Upper lobe of right lung (tissue), 1 donor: ENCODE results near the gene ENOX1. TPM values are rescaled to one million over a fixed set of nuclear protein-coding genes. Genes with fewer than 3 reads are reported as not detected.

Experiments used
- ATAC-seq: fragments of 200-7000 bp; cut with Tn5 transposase; one replicate; pipeline ENCODE4 v1.9.1; 2020; ENCODE audit warnings: mild to moderate bottlenecking, moderate library complexity
- DNase-seq: peaks from one replicate; pipeline ENCODE4 v3.0.0-alpha.2; 2020
- H3K27ac ChIP-seq: fragments of 200-600 bp; one replicate; pipeline ENCODE4 v1.8.0; 2022
- H3K27me3 ChIP-seq: fragments of 200-600 bp; one replicate; pipeline ENCODE4 v1.8.0; 2022; ENCODE audit warnings: mild to moderate bottlenecking
- H3K36me3 ChIP-seq: fragments of 200-600 bp; one replicate; pipeline ENCODE4 v1.8.0; 2022
- H3K4me1 ChIP-seq: fragments of 200-600 bp; one replicate; pipeline ENCODE4 v1.8.0; 2022
- H3K4me3 ChIP-seq: fragments of 200-600 bp; one replicate; pipeline ENCODE4 v1.8.0; 2022; ENCODE audit warnings: mild to moderate bottlenecking
- H3K9me3 ChIP-seq: fragments of 200-600 bp; one replicate; pipeline ENCODE4 v1.8.0; 2022
- CTCF ChIP-seq: fragments of 200-600 bp; IDR thresholded peaks from one replicate; pipeline ENCODE4 v1.8.0; 2022; ENCODE audit warnings: antibody characterized with exemption
- intact Hi-C: fragments of 100-400 bp; cut with DNase I; formaldehyde crosslinking; loops from one replicate; pipeline ENCODE4 v1.11.0; 2022
- total RNA-seq: library from RNA; stranded (reverse); fragmentation: NEBNext Ultra II Directional; extraction: Animal tissue kit (Norgen Biotek cat#: 25700); gene quantifications from one replicate; pipeline ENCODE4 v1.2.1, GENCODE V29; 2021
- donor health status: DM: no; HTN: yes; CAD: no; lungs with severe emphysema.

The ENOX1 gene
- total RNA-seq, 1 donor from 2014 or later, result 0.69 TPM

GRCh38 chr13:43794416-43794815, 7.6 kb upstream of the ENOX1 start:
- intact Hi-C loops, result no loop called here

DNA sequence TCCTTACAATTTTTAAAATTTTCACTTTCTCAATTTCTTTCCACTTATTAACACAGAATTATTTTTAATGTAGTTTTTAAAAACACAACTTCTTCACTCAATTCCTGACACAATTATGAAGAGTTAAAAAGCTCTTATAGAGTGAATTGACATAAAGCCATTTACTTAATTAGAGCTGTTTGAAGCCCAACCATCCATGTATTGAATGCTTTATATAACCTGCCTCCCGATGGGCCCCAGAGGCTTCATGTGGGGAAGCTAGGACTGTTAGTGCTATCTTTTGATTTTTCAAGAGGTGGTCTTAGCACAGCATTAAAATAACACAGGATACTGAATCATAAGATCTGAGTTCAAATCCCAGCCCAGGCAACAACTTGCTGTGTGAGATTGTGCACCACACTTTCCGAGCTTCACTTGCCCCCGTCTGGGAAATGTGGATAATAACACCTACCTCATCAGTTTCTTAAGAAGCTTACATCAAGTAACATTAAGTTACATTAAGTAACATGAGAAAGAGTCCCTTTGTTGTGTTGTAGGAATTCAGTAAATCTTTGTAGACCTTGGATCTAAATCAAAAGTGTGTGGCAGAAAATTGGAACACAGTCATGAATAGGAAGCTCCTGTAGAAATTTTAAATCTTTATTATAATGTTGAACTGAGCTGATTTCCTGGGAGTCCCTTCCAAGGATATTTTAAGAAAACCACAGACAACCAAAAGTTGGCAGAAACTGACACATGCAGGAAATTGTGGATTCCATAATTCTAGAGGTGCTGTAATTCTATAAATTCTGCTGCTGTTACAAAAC, 5.5 kb upstream of the ENOX1 start:
- Histone ChIP-seq H3K36me3 (no peaks in the 10 kb centered on the region), H3K4me1 (peaks cover 6% of the 10 kb centered on the region), H3K9me3 (no peaks in the 10 kb centered on the region), H3K4me3 (no peak overlapping the region), H3K27me3 (peaks cover 21% of the 10 kb centered on the region), H3K27ac (no peak overlapping the region)
- intact Hi-C loops, result no loop called here
- no peak for TF ChIP-seq CTCF
- DNase-seq (no peak), ATAC-seq (no peak)

More at GRCh38 chr13:43794416-43794815, 7.6 kb upstream of the ENOX1 start:
- Histone ChIP-seq H3K27me3 (peaks cover under 1% of the 10 kb centered on the region), H3K27ac (no peak overlapping the region), H3K4me1 (no peaks in the 10 kb centered on the region), H3K36me3 (no peaks in the 10 kb centered on the region), H3K9me3 (no peaks in the 10 kb centered on the region), H3K4me3 (no peak overlapping the region)
- ATAC-seq (no peak), DNase-seq (no peak)
- TF ChIP-seq CTCF, result no peak

DNA sequence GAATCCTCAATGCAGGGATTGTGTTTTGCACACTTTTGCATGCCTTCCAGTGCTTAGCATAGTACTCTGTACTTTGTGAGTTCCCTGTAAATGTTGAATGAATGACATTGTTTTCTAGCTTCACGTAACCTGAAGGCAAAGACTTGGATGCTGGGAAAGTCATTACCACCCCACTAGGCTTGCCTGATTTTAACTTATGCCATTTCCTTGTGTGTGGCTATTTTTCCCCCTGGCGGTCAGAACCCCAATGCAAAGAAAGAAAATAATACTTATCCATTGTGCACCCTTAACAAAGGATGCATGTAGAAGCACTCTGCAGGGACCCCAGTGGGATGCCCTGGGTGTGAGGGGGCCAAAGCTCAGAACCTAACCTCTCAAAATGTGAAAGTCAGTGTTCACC, 1.2 kb upstream of the ENOX1 start:
- no peaks in the 10 kb centered on the region for H3K36me3 ChIP-seq
- H3K27me3 ChIP-seq, result peaks cover 36% of the 10 kb centered on the region
- H3K9me3 ChIP-seq, result no peaks in the 10 kb centered on the region
- peaks cover 22% of the 10 kb centered on the region for H3K4me1 ChIP-seq
- H3K27ac ChIP-seq, result no peak overlapping the region
- peak; percentile 23 for TF ChIP-seq CTCF
- DNase-seq (no peak), ATAC-seq (no peak)
- intact Hi-C loops, result no loop called here
- peak overlapping the region; percentile 55 for H3K4me3 ChIP-seq

DNA sequence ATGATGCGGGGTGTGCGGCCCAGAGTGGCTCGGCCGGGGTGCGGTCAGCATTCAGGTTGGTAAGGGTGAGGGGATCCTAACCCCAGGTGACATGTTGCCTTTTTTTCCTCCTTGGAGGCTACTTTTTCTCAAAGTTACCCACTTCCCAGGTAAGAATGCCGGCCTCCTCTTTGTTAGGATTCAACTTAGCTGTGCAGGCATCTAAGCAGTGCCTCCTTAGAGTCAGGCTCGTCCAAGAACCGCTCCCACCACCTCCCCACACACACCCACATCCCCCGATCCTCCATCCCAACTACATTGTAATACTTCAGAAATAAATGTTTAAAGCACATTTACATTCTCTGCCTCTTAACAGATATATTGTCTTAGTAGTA, 733 bp upstream of the ENOX1 start:
- peaks cover 22% of the 10 kb centered on the region for H3K4me1 ChIP-seq
- intact Hi-C loops, result no loop called here
- no peak for TF ChIP-seq CTCF
- H3K36me3 ChIP-seq, result no peaks in the 10 kb centered on the region
- no peaks in the 10 kb centered on the region for H3K9me3 ChIP-seq
- H3K4me3 ChIP-seq, result peak overlapping the region; percentile 55
- DNase-seq, result no peak
- H3K27me3 ChIP-seq, result peaks cover 36% of the 10 kb centered on the region
- H3K27ac ChIP-seq, result no peak overlapping the region
- ATAC-seq, result no peak

DNA sequence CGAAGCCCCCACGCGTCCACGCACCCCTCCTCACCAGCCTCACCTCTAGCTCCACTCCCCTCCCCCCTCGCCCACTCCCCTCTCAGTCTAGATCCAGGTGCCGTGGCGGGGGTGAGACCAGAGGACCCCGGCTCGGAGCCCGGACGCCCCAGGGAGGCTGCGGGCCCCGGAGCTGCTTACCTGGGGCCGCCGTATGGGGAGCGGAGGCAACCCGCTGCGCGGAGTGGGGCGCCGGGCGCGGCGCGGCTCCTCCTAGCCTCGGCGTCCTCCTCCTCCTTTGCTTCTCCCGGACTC, 353 bp downstream of the ENOX1 start:
- peaks cover 36% of the 10 kb centered on the region for H3K27me3 ChIP-seq
- no peak for DNase-seq
- no peaks in the 10 kb centered on the region for H3K36me3 ChIP-seq
- ATAC-seq, result no peak
- no peaks in the 10 kb centered on the region for H3K9me3 ChIP-seq
- H3K27ac ChIP-seq, result no peak overlapping the region
- H3K4me1 ChIP-seq, result peaks cover 22% of the 10 kb centered on the region
- TF ChIP-seq CTCF, result no peak
- intact Hi-C loops, result no loop called here
- H3K4me3 ChIP-seq, result peak overlapping the region; percentile 55
